GM19452 (cell line): Measurements from ENCODE around the gene CPT1B.
"Not testable (repeated sequence)": the region's sequence is repeated elsewhere in the genome, so short reads cannot be mapped to it uniquely, and the experiment has no call there.

Experiments used
- ATAC-seq: cut with Tn5 transposase; IDR thresholded peaks from one replicate; pipeline ENCODE4 v1.9.1; 2021; ENCODE audit not compliant: unreplicated experiment

The CPT1B gene

GRCh38 chr22:50609599-50609998 is 31.4 kb upstream of the CPT1B start:
- no peak for ATAC-seq

- no peak for ATAC-seq
Measured at GRCh38 chr22:50608996-50609395, 30.8 kb upstream of the CPT1B start.

GRCh38 chr22:50608058-50608840 is 30.0 kb upstream of the CPT1B start:
- ATAC-seq, result not testable (repeated sequence)

GRCh38 chr22:50607659-50608020 is 29.4 kb upstream of the CPT1B start:
- ATAC-seq, result no peak

- ATAC-seq, result no peak
Measured at GRCh38 chr22:50606946-50607658, 28.9 kb upstream of the CPT1B start.

GRCh38 chr22:50606165-50606945 is 28.1 kb upstream of the CPT1B start:
- ATAC-seq, result no peak

GRCh38 chr22:50605613-50606074 is 27.4 kb upstream of the CPT1B start:
- ATAC-seq, result no peak

GRCh38 chr22:50605002-50605612 is 26.9 kb upstream of the CPT1B start:
- ATAC-seq, result no peak

GRCh38 chr22:50604256-50605001 is 26.2 kb upstream of the CPT1B start:
- ATAC-seq, result no peak

GRCh38 chr22:50603511-50604255 is 25.5 kb upstream of the CPT1B start:
- no peak for ATAC-seq

GRCh38 chr22:50602338-50602700 is 24.1 kb upstream of the CPT1B start:
- no peak for ATAC-seq

- ATAC-seq, result no peak
Measured at GRCh38 chr22:50601669-50602337, 23.6 kb upstream of the CPT1B start.

- no peak for ATAC-seq
Measured at GRCh38 chr22:50600967-50601668, 22.9 kb upstream of the CPT1B start.

GRCh38 chr22:50600538-50600937 is 22.3 kb upstream of the CPT1B start, which contains the start of gene MAPK8IP2:
MAPK8IP2 (plus strand) TSS chr22:50600793; CDS start chr22:50600819, 26 bp downstream.
- no peak for ATAC-seq

- no peak for ATAC-seq
Measured at GRCh38 chr22:50599816-50600455, 21.7 kb upstream of the CPT1B start.

GRCh38 chr22:50597097-50597496 is 18.9 kb upstream of the CPT1B start:
- ATAC-seq, result no peak

- no peak for ATAC-seq
Measured at GRCh38 chr22:50595189-50595588, 17.0 kb upstream of the CPT1B start.

GRCh38 chr22:50587407-50587806 is 9.2 kb upstream of the CPT1B start:
- ATAC-seq, result no peak
